SK-N-SH treated with all-trans-retinoic acid at 6 μM for 48 hours (cell line): ENCODE data around the gene KSR2.

Experiments used
- ATAC-seq: fragments of 200-7000 bp; cut with Tn5 transposase; 3 replicates; pipeline ENCODE4 v1.9.1; 2020; ENCODE audit warnings: mild to moderate bottlenecking, moderate library complexity
- ARNTL ChIP-seq: fragments of 450-650 bp; formaldehyde crosslinking; IDR thresholded peaks from 2 replicates; pipeline ENCODE4 v1.5.0; 2020; ENCODE audit warnings: low read depth, mild to moderate bottlenecking, moderate library complexity, borderline replicate concordance
- BACH2 ChIP-seq: fragments of 250-450 bp; sonication (Bioruptor Pico); IDR thresholded peaks from 2 replicates; pipeline ENCODE4 v1.9.0; 2021; ENCODE audit warnings: mild to moderate bottlenecking, borderline replicate concordance
- CREB5 ChIP-seq: fragments of 250-450 bp; sonication (Bioruptor Pico); IDR thresholded peaks from 2 replicates; pipeline ENCODE4 v1.5.1; 2020; ENCODE audit warnings: low read depth, mild to moderate bottlenecking, moderate library complexity
- CSDC2 ChIP-seq: fragments of 250-450 bp; sonication (Bioruptor Pico); IDR thresholded peaks from 2 replicates; pipeline ENCODE4 v1.5.0; 2020; ENCODE audit warnings: mild to moderate bottlenecking, moderate library complexity
- CSRNP3 ChIP-seq: fragments of 250-450 bp; sonication (Bioruptor Pico); IDR thresholded peaks from 2 replicates; pipeline ENCODE4 v1.5.1; 2021; ENCODE audit warnings: mild to moderate bottlenecking, moderate library complexity
- ESRRG ChIP-seq: fragments of 250-450 bp; sonication (Bioruptor Pico); IDR thresholded peaks from 2 replicates; pipeline ENCODE4 v1.6.1; 2021; ENCODE audit warnings: mild to moderate bottlenecking
- GLIS3 ChIP-seq: fragments of 250-450 bp; sonication (Bioruptor Pico); IDR thresholded peaks from 2 replicates; pipeline ENCODE4 v1.5.0; 2020; ENCODE audit warnings: mild to moderate bottlenecking, moderate library complexity
- ISL1 ChIP-seq: fragments of 250-450 bp; sonication (Bioruptor Pico); IDR thresholded peaks from 2 replicates; pipeline ENCODE4 v2.1.2; 2022; ENCODE audit warnings: mild to moderate bottlenecking, moderate library complexity
- OSR1 ChIP-seq: fragments of 250-450 bp; sonication (Bioruptor Pico); IDR thresholded peaks from 2 replicates; pipeline ENCODE4 v1.8.0; 2022; ENCODE audit warnings: moderate library complexity, mild to moderate bottlenecking, inconsistent platforms
- PATZ1 ChIP-seq: fragments of 250-450 bp; sonication (Bioruptor Pico); IDR thresholded peaks from 2 replicates; pipeline ENCODE4 v1.8.0; 2020; ENCODE audit warnings: mild to moderate bottlenecking, moderate library complexity, borderline replicate concordance
- POU6F1 ChIP-seq: fragments of 250-450 bp; sonication (Bioruptor Pico); IDR thresholded peaks from 2 replicates; pipeline ENCODE4 v1.8.0; 2021; ENCODE audit warnings: low read depth, mild to moderate bottlenecking, moderate library complexity, borderline replicate concordance
- PPARA ChIP-seq: fragments of 250-450 bp; sonication (Bioruptor Pico); IDR thresholded peaks from 2 replicates; pipeline ENCODE4 v1.5.0; 2020; ENCODE audit warnings: mild to moderate bottlenecking, borderline replicate concordance
- RARB ChIP-seq: fragments of 250-450 bp; sonication (Bioruptor Pico); IDR thresholded peaks from 2 replicates; pipeline ENCODE4 v1.8.0; 2021; ENCODE audit warnings: mild to moderate bottlenecking, moderate library complexity
- SNAI2 ChIP-seq: fragments of 250-450 bp; sonication (Bioruptor Pico); IDR thresholded peaks from 2 replicates; pipeline ENCODE4 v1.5.0; 2020; ENCODE audit warnings: mild to moderate bottlenecking, moderate library complexity
- TCF4 ChIP-seq: fragments of 250-450 bp; sonication (Bioruptor Pico); IDR thresholded peaks from 2 replicates; pipeline ENCODE4 v1.8.0; 2021; ENCODE audit warnings: mild to moderate bottlenecking, moderate library complexity, borderline replicate concordance
- TOX ChIP-seq: fragments of 250-450 bp; sonication (Bioruptor Pico); IDR thresholded peaks from 2 replicates; pipeline ENCODE4 v1.8.0; 2021; ENCODE audit warnings: mild to moderate bottlenecking, moderate library complexity, borderline replicate concordance
- ZC3H10 ChIP-seq: fragments of 250-450 bp; sonication (Bioruptor Pico); IDR thresholded peaks from 2 replicates; pipeline ENCODE4 v1.5.1; 2021; ENCODE audit warnings: mild to moderate bottlenecking, moderate library complexity
- ZFP3 ChIP-seq: fragments of 250-450 bp; sonication (Bioruptor Pico); IDR thresholded peaks from 2 replicates; pipeline ENCODE4 v1.5.0; 2020; ENCODE audit warnings: mild to moderate bottlenecking, moderate library complexity
- ZFP30 ChIP-seq: fragments of 450-650 bp; formaldehyde crosslinking; IDR thresholded peaks from 2 replicates; pipeline ENCODE4 v1.5.0; 2022; ENCODE audit warnings: mild to moderate bottlenecking, moderate library complexity
- ZNF565 ChIP-seq: fragments of 450-650 bp; formaldehyde crosslinking; conservative IDR thresholded peaks from 2 replicates; pipeline ENCODE4 v1.5.0; 2020; ENCODE audit warnings: low read depth, mild to moderate bottlenecking, moderate library complexity
- ZNF8 ChIP-seq: fragments of 450-650 bp; formaldehyde crosslinking; IDR thresholded peaks from 2 replicates; pipeline ENCODE4 v1.5.0; 2020; ENCODE audit warnings: mild to moderate bottlenecking, moderate library complexity

Gene KSR2

GRCh38 chr12:117516034-117516433 lies 452.8 kb downstream of the KSR2 start (continued):
- TF ChIP-seq ISL1 (CRISPR knock-in tag) (no peak), RARB (no peak), CREB5 (CRISPR knock-in tag) (no peak)

- no peak for TF ChIP-seq OSR1
- no peak for TF ChIP-seq ZNF8 (CRISPR knock-in tag)
- TF ChIP-seq CSDC2 (CRISPR knock-in tag): no peak
- no peak for TF ChIP-seq TCF4 (CRISPR knock-in tag)
- TF ChIP-seq GLIS3: no peak
- TF ChIP-seq ZC3H10 (CRISPR knock-in tag): no peak
- no peak for TF ChIP-seq ZFP3 (CRISPR knock-in tag)
- no peak for TF ChIP-seq ZFP30
- TF ChIP-seq BACH2 (CRISPR knock-in tag): no peak
- TF ChIP-seq ZNF565 (CRISPR knock-in tag): no peak
- TF ChIP-seq PPARA (CRISPR knock-in tag): no peak
- no peak for TF ChIP-seq CSRNP3
- no peak for TF ChIP-seq TOX
- no peak for TF ChIP-seq POU6F1 (CRISPR knock-in tag)
- no peak for TF ChIP-seq ARNTL (CRISPR knock-in tag)
- ATAC-seq: no peak
Measured at GRCh38 chr12:117514016-117514415, 454.8 kb downstream of the KSR2 start.

GRCh38 chr12:117513353-117513752 lies 455.4 kb downstream of the KSR2 start:
- TF ChIP-seq SNAI2 (CRISPR knock-in tag): no peak
- no peak for ATAC-seq

GRCh38 chr12:117508468-117508867 lies 460.3 kb downstream of the KSR2 start:
- no peak for ATAC-seq
- no peak for TF ChIP-seq OSR1
- no peak for TF ChIP-seq GLIS3
- no peak for TF ChIP-seq ZFP30
- TF ChIP-seq ZC3H10 (CRISPR knock-in tag): no peak
- TF ChIP-seq PATZ1 (CRISPR knock-in tag): no peak
- no peak for TF ChIP-seq ZNF8 (CRISPR knock-in tag)
- TF ChIP-seq ARNTL (CRISPR knock-in tag): no peak
- no peak for TF ChIP-seq ESRRG (CRISPR knock-in tag)

GRCh38 chr12:117507548-117507947 lies 461.2 kb downstream of the KSR2 start:
- no peak for ATAC-seq
- TF ChIP-seq CREB5 (CRISPR knock-in tag): no peak
- TF ChIP-seq ISL1 (CRISPR knock-in tag): no peak
- TF ChIP-seq PPARA (CRISPR knock-in tag): no peak
- TF ChIP-seq ZFP3 (CRISPR knock-in tag): no peak
- no peak for TF ChIP-seq ZNF565 (CRISPR knock-in tag)
- TF ChIP-seq ESRRG (CRISPR knock-in tag): no peak
- no peak for TF ChIP-seq ZC3H10 (CRISPR knock-in tag)
- TF ChIP-seq GLIS3: no peak
- TF ChIP-seq CSDC2 (CRISPR knock-in tag): no peak
- TF ChIP-seq BACH2 (CRISPR knock-in tag): no peak
- TF ChIP-seq ZFP30: no peak
- no peak for TF ChIP-seq POU6F1 (CRISPR knock-in tag)
- no peak for TF ChIP-seq PATZ1 (CRISPR knock-in tag)
- no peak for TF ChIP-seq CSRNP3
